K562 (cell line): Measurements from ENCODE around the gene PPWD1. TPM values are rescaled to one million over a fixed set of nuclear protein-coding genes. Genes with fewer than 3 reads are reported as not detected.

Source experiments
- ATAC-seq: fragments of 200-7000 bp; cut with Tn5 transposase; 3 replicates; pipeline ENCODE4 v1.9.1; 2020; ENCODE audit warnings: moderate library complexity
- BruUV-seq: library from RNA; stranded (reverse); fragments of 400-500 nt; replicated peaks from 2 replicates; lab custom pipeline; 2021; lab: Mats Ljungman, UMichigan
- CTCF ChIA-PET: fragments of 300-600 bp; formaldehyde crosslinking; extraction: SDS; loops from one replicate; lab custom pipeline; 2021; ENCODE audit warnings: low intra/inter-chr PET ratio; lab: Yijun Ruan, JAX
- POLR2A ChIA-PET: fragments of 300-600, 350-650 bp; sonication (Branson Sonifier 250); formaldehyde crosslinking; extraction: SDS; loops from one replicate; lab custom pipeline; 2021; ENCODE audit warnings: antibody characterized with exemption, inconsistent platforms; lab: Yijun Ruan, JAX
- DNase-seq, 4 experiments: peaks; one replicate each; pipeline versions ENCODE4 v3.0.0 to v3.0.0-alpha.2; 2011 to 2018; ENCODE audit warnings: low spot score in 3 of 4, mixed read lengths in 3 of 4; ENCODE audit errors: extremely low read depth in 1 of 4
- FAIRE-seq: peaks from 2 replicates; lab custom pipeline; 2011; peaks lifted over from hg19 to GRCh38; lab: Jason Lieb, UNC
- H2AFZ ChIP-seq: 2 replicates; pipeline ENCODE4 v1.6.0; 2011; ENCODE audit warnings: low read depth, low read length, control low read depth, inconsistent platforms
- H3K27ac ChIP-seq: fragments of 200-600 bp; 3 replicates; pipeline ENCODE4 v1.8.0; 2011; ENCODE audit warnings: low read depth, mild to moderate bottlenecking, control low read depth, inconsistent platforms, low read length, moderate library complexity, mixed read lengths; ENCODE audit errors: extremely low read depth
- H3K27me3 ChIP-seq, 2 experiments: fragments of 300-600 bp in 1 of 2; 2 replicates in 1 of 2; 3 replicates in 1 of 2; pipeline versions ENCODE4 v1.6.0 to v1.8.0; 2011; ENCODE audit warnings: inconsistent platforms in 2 of 2, low read length in 2 of 2, mild to moderate bottlenecking in 1 of 2, mixed read lengths in 1 of 2, moderate library complexity in 1 of 2; ENCODE audit not compliant: control insufficient read depth in 2 of 2, insufficient read depth in 2 of 2
- H3K36me3 ChIP-seq: fragments of 300-600 bp; 3 replicates; pipeline ENCODE4 v1.8.0; 2011; ENCODE audit warnings: mild to moderate bottlenecking, low read length, inconsistent platforms; ENCODE audit not compliant: control insufficient read depth, insufficient read depth
- H3K4me1 ChIP-seq, 2 experiments: fragments of 200-600 bp in 1 of 2; replicated peaks in 1 of 2; 2 replicates in 1 of 2; 3 replicates in 1 of 2; pipeline versions ENCODE4 v1.5.1 to v1.8.0; 2011; ENCODE audit warnings: inconsistent platforms in 2 of 2, low read length in 2 of 2, mild to moderate bottlenecking in 1 of 2, mixed read lengths in 1 of 2, moderate library complexity in 1 of 2; ENCODE audit not compliant: control insufficient read depth in 2 of 2, insufficient read depth in 2 of 2
- H3K4me2 ChIP-seq: 2 replicates; pipeline ENCODE4 v1.6.1; 2011; ENCODE audit warnings: low read length, control low read depth, inconsistent platforms, mixed read lengths; ENCODE audit not compliant: insufficient read depth
- H3K4me3 ChIP-seq: fragments of 200-600 bp; sonication (generic), shearing (Covaris generic); 2 replicates; pipeline ENCODE4 v1.5.1; 2016; ENCODE audit warnings: control low read depth, inconsistent platforms
- H3K79me2 ChIP-seq: fragments of 200-600 bp; 3 replicates; pipeline ENCODE4 v1.8.0; 2011; ENCODE audit warnings: low read length, inconsistent platforms; ENCODE audit not compliant: control insufficient read depth, insufficient read depth
- H3K9ac ChIP-seq, 2 experiments: 2 replicates each; pipeline versions ENCODE4 v1.6.0 to v1.6.1; 2011; ENCODE audit warnings: low read depth in 2 of 2, low read length in 2 of 2, control low read depth in 1 of 2, inconsistent platforms in 1 of 2, mild to moderate bottlenecking in 1 of 2, mixed read lengths in 1 of 2; ENCODE audit not compliant: insufficient read depth in 1 of 2
- H3K9me1 ChIP-seq: one replicate; pipeline ENCODE4 v1.6.0; 2011; ENCODE audit warnings: inconsistent platforms, mild to moderate bottlenecking, low read length, moderate library complexity; ENCODE audit not compliant: control insufficient read depth, insufficient read depth
- H3K9me3 ChIP-seq: replicated peaks from 2 replicates; pipeline ENCODE4 v1.5.1; 2011; ENCODE audit warnings: low read depth, low read length, inconsistent platforms; ENCODE audit not compliant: control insufficient read depth, insufficient read depth
- H4K20me1 ChIP-seq: replicated peaks from 2 replicates; pipeline ENCODE4 v1.6.1; 2011; ENCODE audit warnings: low read length, inconsistent platforms, mixed read lengths; ENCODE audit not compliant: control insufficient read depth, insufficient read depth
- BCOR ChIP-seq: fragments of 450-650 bp; IDR thresholded peaks from 2 replicates; pipeline ENCODE4 v1.6.1; 2016
- C11orf30 ChIP-seq: fragments of 450-650 bp; IDR thresholded peaks from 2 replicates; pipeline ENCODE4 v1.6.1; 2016; ENCODE audit warnings: low read depth, mild to moderate bottlenecking
- ESRRA ChIP-seq: fragments of 450-650 bp; IDR thresholded peaks from 2 replicates; pipeline ENCODE4 v1.6.1; 2014; ENCODE audit warnings: low read depth, mild to moderate bottlenecking, moderate library complexity, borderline replicate concordance
- FOXJ3 ChIP-seq: sonication (generic); formaldehyde crosslinking; IDR thresholded peaks from 2 replicates; pipeline ENCODE4 v1.4.0; 2020; ENCODE audit warnings: mild to moderate bottlenecking, missing genetic modification reagents
- LEF1 ChIP-seq: fragments of 450-650 bp; IDR thresholded peaks from 2 replicates; pipeline ENCODE4 v1.6.1; 2016; ENCODE audit warnings: mild to moderate bottlenecking
- MAFF ChIP-seq: IDR thresholded peaks from 2 replicates; pipeline ENCODE4 v1.6.1; 2012; ENCODE audit warnings: low read length, improper control_type of control experiment
- SIRT6 ChIP-seq: IDR thresholded peaks from one replicate; pipeline ENCODE4 v1.6.1; 2012; ENCODE audit warnings: low read depth, mild to moderate bottlenecking, control low read depth, inconsistent platforms, low read length, moderate library complexity
- ZNF316 ChIP-seq: fragments of 450-650 bp; IDR thresholded peaks from 2 replicates; pipeline ENCODE4 v1.6.1; 2016
- WGBS: fragments of 100-300 bp; shearing (Covaris generic); methylation state at CpG from one replicate; pipeline ENCODE4 v1.1.6; 2016; ENCODE audit warnings: low coverage, mixed read lengths; ENCODE audit not compliant: insufficient coverage; ENCODE audit errors: missing lambda C conversion rate; 5-methylcytosine and 5-hydroxymethylcytosine counted together
- in situ Hi-C: fragments of 300-500 bp; cut with MboI; formaldehyde crosslinking; loops from 4 replicates; pipeline ENCODE4 v1.15.0; 2018; ENCODE audit warnings: inconsistent platforms, mixed read lengths
- intact Hi-C: fragments of 100-400 bp; cut with micrococcal nuclease; formaldehyde crosslinking; loops from 2 replicates; pipeline ENCODE4 v1.14.2; 2022
- polyA plus RNA-seq, 8 experiments: library from polyadenylated mRNA; depleted of rRNA in 4 of 8; stranded (reverse) in 5 of 8; unstranded in 3 of 8; fragments of >200 nt; fragmentation: Nextera tagmentation in 2 of 8; fragmentation: Illumina TruSeq in 1 of 8; extraction: Ambion mirVana in 2 of 8; extraction: Trizol in 1 of 8; gene quantifications; 2 replicates each; pipeline versions ENCODE4 v1.2.1 to v1.2.3, GENCODE V29; 2011 to 2014; ENCODE audit warnings: inconsistent platforms in 1 of 8, missing spikeins in 1 of 8
- total RNA-seq, 7 experiments: library from RNA; depleted of rRNA in 6 of 7; stranded (reverse); fragments of >200 nt in 6 of 7; fragmentation: Illumina TruSeq in 2 of 7; extraction: Trizol in 2 of 7; gene quantifications; 2 replicates each; pipeline versions ENCODE4 v1.2.1 to v1.2.3, GENCODE V29; 2011 to 2021; ENCODE audit warnings: low replicate concordance in 1 of 7
- TF ChIP-seq, protein P1 (sequence below): fragments of 450-650 bp; IDR thresholded peaks from 2 replicates; pipeline ENCODE4 v1.7.1; 2018; ENCODE audit warnings: mild to moderate bottlenecking, low read depth; ENCODE audit not compliant: partially characterized antibody

Gene PPWD1
- total and polyA plus RNA-seq, 9 of the 15 experiments (the other 6 are each of a cell fraction or from before 2014, with no cell fraction given): 24.1 to 89.2 (median 51.4) TPM

DNA sequence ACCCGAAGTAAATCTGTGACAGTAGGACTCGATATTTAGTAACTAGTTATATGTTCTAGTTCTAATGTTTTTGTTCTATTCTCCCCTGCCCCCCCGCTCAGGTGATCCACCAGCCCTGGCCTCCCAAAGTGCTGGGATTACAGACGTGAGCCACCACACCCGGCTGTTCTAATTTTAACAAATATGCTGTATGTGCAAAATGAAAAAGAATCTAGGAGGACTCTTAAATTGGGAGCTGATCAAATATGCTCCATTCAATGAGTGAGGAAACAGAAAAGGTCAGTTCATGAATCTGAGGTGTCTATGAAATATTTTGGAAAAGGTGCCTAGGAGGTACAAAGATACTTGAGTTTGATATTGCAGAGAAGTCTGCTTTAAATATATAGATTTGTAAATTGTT lies 17.0 kb upstream of the PPWD1 start:
- Histone ChIP-seq H3K9me1 (no peaks in the 10 kb centered on the region), H3K27ac (no peak overlapping the region), H3K9ac (no peak overlapping the region), H3K4me1 (no peaks in the 10 kb centered on the region; a peak in 1 of 5 replicates), H4K20me1 (no peaks in the 10 kb centered on the region), H3K9me3 (no peaks in the 10 kb centered on the region), H3K27me3 (no peaks in the 10 kb centered on the region), H3K36me3 (peaks cover 73% of the 10 kb centered on the region), H2AFZ (no peak overlapping the region), H3K4me3 (no peak overlapping the region), H3K79me2 (no peaks in the 10 kb centered on the region), H3K4me2 (no peak overlapping the region)
- no TSS peak for BruUV-seq
- 91% methylated on average over 5 of the region's 5 CpGs for WGBS
- in situ Hi-C loops: no loop called here
- intact Hi-C loops: no loop called here
- DNase-seq: no peak
- ChIA-PET CTCF (no interaction called here), POLR2A (interaction anchor here (0.7 to 1.9 kb wide), 4 partner anchors 10 to 23 kb away, joined by 3 to 7 read pairs (median 4); partner anchors contain the start of genes CENPK and PPWD1)
- peak; percentile 39; the same call in 1 of the 2 replicates for TF ChIP-seq MAFF
- TF ChIP-seq, protein P1, sequence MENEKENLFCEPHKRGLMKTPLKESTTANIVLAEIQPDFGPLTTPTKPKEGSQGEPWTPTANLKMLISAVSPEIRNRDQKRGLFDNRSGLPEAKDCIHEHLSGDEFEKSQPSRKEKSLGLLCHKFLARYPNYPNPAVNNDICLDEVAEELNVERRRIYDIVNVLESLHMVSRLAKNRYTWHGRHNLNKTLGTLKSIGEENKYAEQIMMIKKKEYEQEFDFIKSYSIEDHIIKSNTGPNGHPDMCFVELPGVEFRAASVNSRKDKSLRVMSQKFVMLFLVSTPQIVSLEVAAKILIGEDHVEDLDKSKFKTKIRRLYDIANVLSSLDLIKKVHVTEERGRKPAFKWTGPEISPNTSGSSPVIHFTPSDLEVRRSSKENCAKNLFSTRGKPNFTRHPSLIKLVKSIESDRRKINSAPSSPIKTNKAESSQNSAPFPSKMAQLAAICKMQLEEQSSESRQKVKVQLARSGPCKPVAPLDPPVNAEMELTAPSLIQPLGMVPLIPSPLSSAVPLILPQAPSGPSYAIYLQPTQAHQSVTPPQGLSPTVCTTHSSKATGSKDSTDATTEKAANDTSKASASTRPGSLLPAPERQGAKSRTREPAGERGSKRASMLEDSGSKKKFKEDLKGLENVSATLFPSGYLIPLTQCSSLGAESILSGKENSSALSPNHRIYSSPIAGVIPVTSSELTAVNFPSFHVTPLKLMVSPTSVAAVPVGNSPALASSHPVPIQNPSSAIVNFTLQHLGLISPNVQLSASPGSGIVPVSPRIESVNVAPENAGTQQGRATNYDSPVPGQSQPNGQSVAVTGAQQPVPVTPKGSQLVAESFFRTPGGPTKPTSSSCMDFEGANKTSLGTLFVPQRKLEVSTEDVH: no peak
- TF ChIP-seq ESRRA: no peak
- TF ChIP-seq BCOR: no peak
- TF ChIP-seq LEF1: no peak
- no peak for TF ChIP-seq FOXJ3
- no peak for TF ChIP-seq SIRT6
- TF ChIP-seq ZNF316: peak; percentile 49; the same call in 1 of the 2 replicates
- peak; percentile 54; the same call in 1 of the 2 replicates for TF ChIP-seq C11orf30
- FAIRE-seq: no peak
- ATAC-seq: no peak
